ENCODE results near the gene BOLA1. TPM values are rescaled to one million over a fixed set of nuclear protein-coding genes. Genes with fewer than 3 reads are reported as not detected.

Gene BOLA1
- total RNA-seq, 1 experiment from 2014 or later, result 6.0 TPM

GRCh38 chr1:149928401-149928724 is 29.0 kb downstream of the BOLA1 start:
- Histone ChIP-seq H4K5ac (ENCODE audit: insufficient read length, low read depth, low read length) (no peak overlapping the region), H3K56ac (ENCODE audit: insufficient read length, low read depth, low read length) (no peak overlapping the region), H4K91ac (ENCODE audit: insufficient read length, low read depth, low read length) (no peak overlapping the region), H2AK5ac (ENCODE audit: insufficient read length, low read length) (no peak overlapping the region), H3K4me1 (ENCODE audit: insufficient read depth, low read length) (peaks cover 2% of the 10 kb centered on the region; the same call in 1 of the 2 replicates), H3K23ac (ENCODE audit: insufficient read length, low read depth, low read length) (no peak overlapping the region), H4K20me1 (ENCODE audit: control insufficient read depth, insufficient read depth, insufficient read length) (no peaks in the 10 kb centered on the region), H2BK20ac (ENCODE audit: low read depth, low read length, poor library complexity, severe bottlenecking) (no peak overlapping the region), H2AFZ (ENCODE audit: low read length) (no peak overlapping the region), H3K27me3 (ENCODE audit: insufficient read depth, low read length) (no peaks in the 10 kb centered on the region), H3K23me2 (ENCODE audit: insufficient read length, low read depth, low read length, poor library complexity, severe bottlenecking) (peaks cover 11% of the 10 kb centered on the region), H3K4ac (ENCODE audit: low read depth, low read length) (no peak overlapping the region), H2BK15ac (ENCODE audit: low read depth, low read length) (no peak overlapping the region), H3K79me1 (ENCODE audit: insufficient read depth, low read depth, low read length, poor library complexity, severe bottlenecking) (peaks cover 11% of the 10 kb centered on the region), H2BK12ac (ENCODE audit: insufficient read length, low read depth, low read length) (no peak overlapping the region), H3K9ac (ENCODE audit: extremely low read depth, insufficient read length, low read length) (peak overlapping the region; percentile 91), H3K9me3 (ENCODE audit: control insufficient read depth, low read depth, low read length) (no peaks in the 10 kb centered on the region), H3T11ph (ENCODE audit: low read length) (no peak overlapping the region), H2BK120ac (ENCODE audit: low read depth, low read length, poor library complexity, severe bottlenecking) (no peak overlapping the region), H3K79me2 (ENCODE audit: insufficient read depth, low read length) (peaks cover 8% of the 10 kb centered on the region; the same call in 1 of the 2 replicates), H2BK5ac (ENCODE audit: insufficient read length, low read length) (no peak overlapping the region), H3K27ac (ENCODE audit: insufficient read length, low read depth, low read length) (peak overlapping the region; percentile 91), H3K14ac (ENCODE audit: insufficient read depth, low read length) (peak overlapping the region; percentile 86; the same call in 1 of the 2 replicates), H3K4me2 (ENCODE audit: insufficient read depth, insufficient read length, low read length) (peak overlapping the region; percentile 96), H3K18ac (ENCODE audit: insufficient read length, low read depth, low read length) (peak overlapping the region; percentile 89), H4K8ac (replicated peaks; ENCODE audit: insufficient read length, low read depth, low read length) (no peak overlapping the region)
- peak overlapping the region; percentile 97 to 99 (median 99) for H3K27ac Mint-ChIP-seq
- H3K4me3 Mint-ChIP-seq, result peak overlapping the region; percentile 97 to 100
- no CpG with 5 or more reads among the region's 1 CpG for WGBS (ENCODE audit: extremely low coverage, insufficient read length, low lambda C conversion rate)
- H3K9me3 Mint-ChIP-seq, result no peaks in the 10 kb centered on the region; a peak in 1 of 5 replicates
- no peak for TF ChIP-seq CTCF (conservative IDR thresholded peaks at IDR 0.05)
- peaks cover 19 to 26% of the 10 kb centered on the region in 2 experiments for H3K4me1 Mint-ChIP-seq
- H3K27me3 Mint-ChIP-seq (ENCODE audit: low read depth), result no peaks in the 10 kb centered on the region
- no peak for DNase-seq
- H3K36me3 Mint-ChIP-seq (ENCODE audit: insufficient read depth in 1 of 3, low read depth in 3 of 3), result peaks cover 28 to 38% (median 37%) of the 10 kb centered on the region in 3 experiments

Measured in H9 (cell line).